DMS79 treated with DMSO at 0.1 percent for 48 hours (cell line): ENCODE results near the gene KIAA0319L.
A peak's percentile ranks its signal among the peaks of the same experiment; 100 is the strongest.
"Not testable (repeated sequence)": the region's sequence is repeated elsewhere in the genome, so short reads cannot be mapped to it uniquely, and the experiment has no call there.

Experiments
- DNase-seq: peaks from one replicate; lab custom pipeline; 2025; lab: John Stamatoyannopoulos, UW

The KIAA0319L gene

GRCh38 chr1:35557118-35557610 is at the start of gene KIAA0319L:
Gene KIAA0319L (minus strand): TSS chr1:35557403. CDS start chr1:35554491, 2,912 bp downstream.
- peak; percentile 90 for DNase-seq

- DNase-seq: no peak
Observed at GRCh38 chr1:35605867-35606182, 48.6 kb upstream of the KIAA0319L start.

GRCh38 chr1:35605071-35605866 is 48.1 kb upstream of the KIAA0319L start:
- DNase-seq: no peak

GRCh38 chr1:35603941-35604340 is 46.7 kb upstream of the KIAA0319L start:
- DNase-seq: no peak

GRCh38 chr1:35603468-35603867 is 46.3 kb upstream of the KIAA0319L start:
- no peak for DNase-seq

- no peak for DNase-seq
Observed at GRCh38 chr1:35600593-35600992, 43.4 kb upstream of the KIAA0319L start.

GRCh38 chr1:35599411-35599810 is 42.2 kb upstream of the KIAA0319L start:
- no peak for DNase-seq

- no peak for DNase-seq
Observed at GRCh38 chr1:35598895-35599294, 41.7 kb upstream of the KIAA0319L start.

- DNase-seq: no peak
Observed at GRCh38 chr1:35597870-35598269, 40.7 kb upstream of the KIAA0319L start.

GRCh38 chr1:35595684-35596083 is 38.5 kb upstream of the KIAA0319L start:
- no peak for DNase-seq

- no peak for DNase-seq
Observed at GRCh38 chr1:35594005-35594760, 37.0 kb upstream of the KIAA0319L start.

- DNase-seq: no peak
Observed at GRCh38 chr1:35592991-35593769, 36.0 kb upstream of the KIAA0319L start.

GRCh38 chr1:35591211-35591610 is 34.0 kb upstream of the KIAA0319L start:
- DNase-seq: no peak

GRCh38 chr1:35590476-35591040 is 33.4 kb upstream of the KIAA0319L start:
- no peak for DNase-seq

- no peak for DNase-seq
Observed at GRCh38 chr1:35589516-35590427, 32.6 kb upstream of the KIAA0319L start.

- DNase-seq: no peak
Observed at GRCh38 chr1:35588197-35588910, 31.2 kb upstream of the KIAA0319L start.

GRCh38 chr1:35587736-35588135 is 30.5 kb upstream of the KIAA0319L start:
- DNase-seq: no peak

- no peak for DNase-seq
Observed at GRCh38 chr1:35586808-35587207, 29.6 kb upstream of the KIAA0319L start.

- DNase-seq: not testable (repeated sequence)
Observed at GRCh38 chr1:35585805-35586204, 28.6 kb upstream of the KIAA0319L start.

- DNase-seq: no peak
Observed at GRCh38 chr1:35585281-35585680, 28.1 kb upstream of the KIAA0319L start.
